Adipocyte (in vitro differentiated cells): ENCODE measurements around the gene ZNHIT1.
"Not testable (repeated sequence)": the region's sequence is repeated elsewhere in the genome, so short reads cannot be mapped to it uniquely, and the experiment has no call there.

ENCODE experiments used
- DNase-seq: peaks from one replicate; pipeline ENCODE4 v3.0.0-alpha.2; 2015; ENCODE audit warnings: low read depth
- H3K27me3 ChIP-seq: replicated peaks from 2 replicates; pipeline ENCODE4 v1.7.0; 2013; ENCODE audit warnings: mild to moderate bottlenecking, low read length, moderate library complexity; ENCODE audit not compliant: control insufficient read depth, insufficient read depth
- H3K36me3 ChIP-seq: 2 replicates; pipeline ENCODE4 v1.7.0; 2013; ENCODE audit warnings: low read length, mild to moderate bottlenecking, moderate library complexity; ENCODE audit not compliant: control insufficient read depth, insufficient read depth, severe bottlenecking
- H3K4me1 ChIP-seq: 2 replicates; pipeline ENCODE4 v1.7.0; 2013; ENCODE audit warnings: mild to moderate bottlenecking, low read length, moderate library complexity; ENCODE audit not compliant: control insufficient read depth, insufficient read depth
- H3K4me3 ChIP-seq: 2 replicates; pipeline ENCODE4 v1.7.0; 2013; ENCODE audit warnings: mild to moderate bottlenecking, low read length, moderate library complexity
- H3K9ac ChIP-seq: 2 replicates; pipeline ENCODE4 v1.7.0; 2013; ENCODE audit warnings: mild to moderate bottlenecking, low read length, moderate library complexity
- H3K9me3 ChIP-seq: 2 replicates; pipeline ENCODE4 v1.7.0; 2013; ENCODE audit warnings: mild to moderate bottlenecking, low read length, moderate library complexity; ENCODE audit not compliant: control insufficient read depth

Gene ZNHIT1

DNA sequence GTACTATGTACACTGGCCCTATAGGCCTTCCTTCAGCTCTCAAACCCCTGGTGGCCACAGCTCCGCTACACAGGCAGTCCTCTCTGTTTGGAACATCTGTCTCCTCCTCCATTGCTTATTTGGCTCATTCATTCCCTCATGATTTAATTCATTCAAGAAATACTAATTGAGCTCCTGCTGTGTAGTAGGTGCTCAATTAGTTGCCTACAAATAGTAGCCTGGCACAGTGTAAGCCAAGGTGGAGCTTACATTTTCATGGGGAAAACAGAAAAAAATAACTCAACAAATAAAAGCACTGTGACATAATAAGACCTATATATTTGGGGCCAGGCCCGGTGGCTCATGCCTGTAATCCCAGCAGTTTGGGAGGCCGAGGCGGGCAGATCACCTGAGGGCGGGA is 30.3 kb downstream of the ZNHIT1 start:
- Histone ChIP-seq H3K9me3 (no peaks in the 10 kb centered on the region), H3K36me3 (peaks cover 8% of the 10 kb centered on the region), H3K9ac (no peak overlapping the region), H3K4me1 (peaks cover 31% of the 10 kb centered on the region), H3K4me3 (no peak overlapping the region), H3K27me3 (no peaks in the 10 kb centered on the region)
- no peak for DNase-seq

DNA sequence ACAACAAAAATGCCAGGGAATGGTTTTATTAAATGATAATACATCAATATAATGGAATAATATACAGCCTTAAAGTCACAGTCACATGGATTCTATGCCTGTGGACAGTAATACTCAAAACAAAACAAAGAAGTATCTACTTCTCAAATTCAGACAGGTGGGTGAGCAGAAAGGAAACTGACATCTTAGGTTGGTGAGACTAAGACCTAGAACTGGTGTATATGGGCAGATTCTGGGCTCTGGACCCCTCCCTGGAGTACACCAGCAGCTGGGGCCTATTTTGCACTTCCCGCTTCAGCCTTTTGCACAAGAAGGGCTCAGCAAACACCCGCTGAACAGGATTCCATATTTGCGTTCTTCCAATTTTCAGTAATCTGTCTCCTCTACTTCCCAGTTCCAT is 32.4 kb downstream of the ZNHIT1 start:
- no peaks in the 10 kb centered on the region for H3K9me3 ChIP-seq
- H3K9ac ChIP-seq: no peak overlapping the region
- H3K27me3 ChIP-seq: no peaks in the 10 kb centered on the region
- H3K4me1 ChIP-seq: peaks cover 21% of the 10 kb centered on the region
- peaks cover 8% of the 10 kb centered on the region for H3K36me3 ChIP-seq
- H3K4me3 ChIP-seq: peak overlapping the region; percentile 100
- no peak for DNase-seq

DNA sequence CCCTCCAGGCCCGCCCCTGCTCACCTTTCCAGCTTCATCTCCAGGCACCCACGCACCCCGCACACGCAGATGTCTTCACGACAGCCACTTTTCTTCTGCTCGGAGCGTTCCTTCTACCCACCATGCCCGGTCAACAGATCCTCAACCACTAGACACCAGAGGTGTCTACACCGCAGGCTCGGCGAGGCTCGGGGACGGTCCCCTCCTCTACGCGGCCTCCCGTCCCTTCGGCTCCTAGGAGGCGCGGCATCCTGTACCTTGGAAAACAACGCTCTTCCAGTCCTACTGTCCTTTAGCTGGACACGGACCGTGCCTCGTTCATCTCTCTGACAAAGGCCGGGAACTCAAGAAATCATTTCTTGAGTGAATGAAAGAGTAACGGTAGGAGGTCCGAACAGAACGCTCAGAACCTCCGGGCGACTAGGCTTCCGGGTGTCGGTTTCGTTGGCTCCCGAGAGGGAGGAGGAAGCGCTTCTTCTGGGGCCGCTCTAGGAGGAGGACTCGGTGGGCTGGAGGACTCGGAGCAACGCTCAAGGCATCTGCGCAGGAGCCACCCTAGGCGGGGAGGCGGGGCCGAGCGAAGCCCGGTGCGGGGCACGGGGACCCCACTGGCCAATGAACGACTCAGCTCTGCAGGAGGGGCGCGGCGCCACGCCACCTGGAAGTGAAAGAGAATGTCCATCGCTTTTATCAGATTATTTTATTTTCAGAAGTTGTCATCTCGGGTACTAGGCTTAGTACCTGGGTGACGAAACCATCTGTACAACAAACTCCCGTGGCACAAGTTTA is 34.1 kb downstream of the ZNHIT1 start:
- peak overlapping the region; percentile 98 for H3K9ac ChIP-seq
- H3K9me3 ChIP-seq: no peaks in the 10 kb centered on the region
- peak; percentile 100 for DNase-seq
- H3K27me3 ChIP-seq: peaks cover 6% of the 10 kb centered on the region
- H3K36me3 ChIP-seq: peaks cover 8% of the 10 kb centered on the region
- peaks cover 14% of the 10 kb centered on the region for H3K4me1 ChIP-seq
- H3K4me3 ChIP-seq: peak overlapping the region; percentile 100

DNA sequence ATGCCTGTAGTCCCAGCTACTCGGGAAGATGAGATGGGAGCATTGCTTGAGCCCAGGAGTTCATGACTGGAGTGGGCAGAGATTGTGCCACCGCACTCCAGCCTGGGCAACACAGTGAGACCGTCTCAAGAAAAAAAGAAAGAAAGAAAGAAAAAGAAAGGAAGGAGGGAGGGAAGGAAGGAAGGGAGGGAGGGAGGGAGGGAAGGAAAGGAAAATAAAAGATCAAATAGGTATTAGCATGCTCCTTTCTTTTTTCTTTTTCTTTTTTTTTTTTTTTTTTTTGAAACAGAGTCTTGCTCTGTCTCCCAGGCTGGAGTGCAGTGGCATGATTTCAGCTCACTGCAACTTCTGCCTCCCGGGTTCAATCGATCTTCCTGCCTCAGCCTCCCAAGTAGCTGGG is 35.2 kb downstream of the ZNHIT1 start:
- H3K4me3 ChIP-seq, DNase-seq, H3K9ac ChIP-seq, H3K9me3 ChIP-seq, H3K36me3 ChIP-seq, H3K27me3 ChIP-seq: not testable (repeated sequence)
- peaks cover 14% of the 10 kb centered on the region for H3K4me1 ChIP-seq

DNA sequence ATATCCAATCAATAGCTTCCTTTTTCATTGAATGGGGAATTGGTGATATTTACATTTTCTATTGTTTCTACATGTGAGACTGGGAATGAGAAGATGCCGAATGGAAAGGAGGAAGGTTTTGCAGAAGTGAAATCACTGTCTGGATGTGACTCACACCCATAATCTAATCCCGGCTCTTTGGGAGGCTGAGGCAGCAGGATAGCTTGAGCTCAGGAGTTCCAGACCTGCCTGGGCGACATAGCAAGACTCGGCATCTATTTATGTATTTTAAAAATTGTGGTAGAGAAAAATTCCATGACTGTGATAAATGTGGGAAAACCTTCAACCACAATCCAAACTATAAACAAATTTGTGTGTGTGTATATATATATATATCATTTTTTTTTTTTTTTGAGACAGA is 37.8 kb downstream of the ZNHIT1 start:
- no peaks in the 10 kb centered on the region for H3K36me3 ChIP-seq
- peaks cover 8% of the 10 kb centered on the region for H3K4me1 ChIP-seq
- no peak overlapping the region for H3K4me3 ChIP-seq
- H3K9me3 ChIP-seq: no peaks in the 10 kb centered on the region
- no peak for DNase-seq
- H3K9ac ChIP-seq: no peak overlapping the region
- peaks cover 10% of the 10 kb centered on the region for H3K27me3 ChIP-seq

DNA sequence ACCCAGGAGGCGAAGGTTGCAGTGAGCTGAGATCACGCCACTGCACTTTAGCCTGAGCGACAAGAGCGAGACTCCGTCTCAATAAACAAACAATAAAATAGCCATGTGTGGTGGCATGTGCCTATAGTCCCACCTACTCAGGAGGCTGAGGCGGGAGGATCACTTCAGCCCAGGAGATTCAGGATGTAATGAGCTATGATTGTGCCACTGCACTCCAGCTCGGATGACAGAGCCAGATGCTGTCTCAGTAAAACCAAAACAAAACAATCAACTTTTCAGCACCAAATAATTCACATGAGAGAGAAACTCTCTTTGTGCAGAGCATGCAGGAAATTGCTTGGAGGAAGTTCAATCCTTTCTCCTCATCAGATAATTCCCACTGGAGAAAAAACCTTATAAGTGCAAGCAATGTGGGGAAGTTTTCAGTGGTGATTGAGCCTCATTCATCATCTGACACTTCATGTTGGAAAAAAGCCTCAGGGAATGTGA is 40.3 kb downstream of the ZNHIT1 start:
- no peak for DNase-seq
- Histone ChIP-seq H3K9ac (no peak overlapping the region), H3K4me3 (no peak overlapping the region), H3K9me3 (no peaks in the 10 kb centered on the region), H3K36me3 (no peaks in the 10 kb centered on the region), H3K4me1 (no peaks in the 10 kb centered on the region), H3K27me3 (peaks cover 10% of the 10 kb centered on the region)

DNA sequence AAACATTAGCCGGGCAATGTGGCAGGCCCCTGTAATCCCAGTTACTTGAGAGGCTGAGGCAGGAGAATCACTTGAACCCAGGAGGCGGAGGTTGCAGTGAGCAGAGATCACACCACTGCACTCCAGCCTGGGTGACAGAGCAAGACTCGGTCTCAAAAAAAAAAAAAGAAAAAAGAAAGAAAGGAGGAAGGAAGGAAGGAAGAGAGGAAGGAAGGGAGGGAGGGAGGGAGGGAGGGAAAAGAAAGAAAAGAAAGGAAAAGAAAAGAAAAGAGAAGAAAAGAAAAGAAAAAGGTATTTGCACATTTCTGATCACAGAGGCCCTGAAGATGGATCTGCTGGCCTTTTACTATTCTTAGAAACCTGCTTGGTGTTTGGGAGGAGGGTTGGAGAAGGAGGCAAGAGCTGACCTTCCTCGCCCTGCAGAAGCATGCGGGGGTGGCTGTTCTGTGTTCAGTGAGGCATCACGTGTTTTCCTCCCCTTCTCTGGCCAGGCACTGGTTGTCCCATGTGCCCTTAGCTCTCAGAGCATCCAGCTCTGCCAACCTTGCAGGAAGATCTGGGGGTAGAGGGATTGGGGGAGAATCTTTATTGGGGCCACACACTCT is 46.2 kb downstream of the ZNHIT1 start:
- not testable (repeated sequence) for H3K27me3 ChIP-seq, H3K36me3 ChIP-seq, H3K4me1 ChIP-seq, H3K4me3 ChIP-seq, H3K9ac ChIP-seq, H3K9me3 ChIP-seq
- peak; percentile 22 for DNase-seq

DNA sequence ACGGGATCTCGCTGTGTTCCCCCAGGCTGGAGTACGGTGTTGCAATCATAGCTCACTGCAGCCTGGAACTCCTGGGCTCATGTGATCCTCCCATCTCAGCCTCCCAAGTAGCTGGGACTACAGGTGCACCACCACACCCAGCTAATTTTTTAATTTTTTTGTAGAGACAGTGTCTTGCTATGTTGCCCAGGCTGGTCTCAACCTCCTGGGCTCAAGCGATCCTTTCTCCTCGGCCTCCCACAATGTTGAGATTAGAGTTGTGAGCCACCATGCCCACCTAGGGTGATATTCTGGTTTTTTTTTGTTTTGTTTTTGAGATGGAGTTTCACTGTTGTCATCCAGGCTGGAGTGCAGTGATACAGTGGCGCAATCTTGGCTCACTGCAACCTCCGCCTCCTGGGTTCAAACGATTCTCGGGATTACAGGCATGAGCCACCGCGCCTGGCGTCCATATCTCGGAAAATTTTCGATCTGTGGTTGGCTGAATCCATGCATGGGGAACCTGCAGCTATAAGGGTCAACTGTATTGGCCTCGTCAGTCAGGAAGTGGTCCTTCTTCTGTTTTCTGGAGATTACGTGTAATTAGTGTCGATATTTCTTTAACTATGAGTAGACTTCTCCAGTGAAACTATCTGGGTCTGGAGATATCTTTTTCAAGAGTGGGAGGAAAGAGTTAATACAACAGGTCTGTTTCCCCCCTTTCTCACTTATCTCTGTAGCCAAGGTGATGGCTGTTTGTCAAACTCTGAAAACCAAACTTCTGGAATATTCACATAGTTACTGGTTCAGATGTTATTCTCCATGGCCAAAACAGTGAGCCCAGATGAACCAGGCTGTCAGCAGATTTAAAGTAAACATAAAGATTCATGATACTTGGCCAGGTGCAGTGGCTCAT is 47.9 kb downstream of the ZNHIT1 start:
- H3K4me3 ChIP-seq: no peak overlapping the region
- no peak for DNase-seq
- H3K9me3 ChIP-seq: no peaks in the 10 kb centered on the region
- no peaks in the 10 kb centered on the region for H3K27me3 ChIP-seq
- H3K36me3 ChIP-seq: no peaks in the 10 kb centered on the region
- no peak overlapping the region for H3K9ac ChIP-seq
- no peaks in the 10 kb centered on the region for H3K4me1 ChIP-seq

DNA sequence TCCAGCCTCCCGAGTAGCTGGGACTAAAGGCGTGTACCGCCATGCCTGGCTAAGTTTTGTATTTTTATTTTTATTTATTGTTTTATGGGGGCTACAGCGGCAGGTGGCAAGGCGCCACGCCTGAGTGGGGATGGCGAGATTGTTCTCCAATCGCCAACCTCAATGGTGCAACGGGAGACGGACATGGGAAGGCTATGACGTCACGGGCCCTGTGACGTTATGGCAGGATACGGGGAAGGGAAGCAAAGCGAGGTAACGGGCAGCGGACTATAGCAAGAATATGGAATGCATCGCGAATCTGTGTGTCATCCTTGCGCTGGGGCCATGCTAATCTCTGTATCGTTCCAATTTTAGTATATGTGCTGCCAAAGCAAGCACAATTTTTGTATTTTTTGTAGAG is 51.7 kb downstream of the ZNHIT1 start:
- Histone ChIP-seq H3K36me3 (no peaks in the 10 kb centered on the region), H3K9me3 (no peaks in the 10 kb centered on the region), H3K27me3 (peaks cover 11% of the 10 kb centered on the region), H3K9ac (no peak overlapping the region), H3K4me1 (no peaks in the 10 kb centered on the region), H3K4me3 (no peak overlapping the region)
- DNase-seq: no peak

DNA sequence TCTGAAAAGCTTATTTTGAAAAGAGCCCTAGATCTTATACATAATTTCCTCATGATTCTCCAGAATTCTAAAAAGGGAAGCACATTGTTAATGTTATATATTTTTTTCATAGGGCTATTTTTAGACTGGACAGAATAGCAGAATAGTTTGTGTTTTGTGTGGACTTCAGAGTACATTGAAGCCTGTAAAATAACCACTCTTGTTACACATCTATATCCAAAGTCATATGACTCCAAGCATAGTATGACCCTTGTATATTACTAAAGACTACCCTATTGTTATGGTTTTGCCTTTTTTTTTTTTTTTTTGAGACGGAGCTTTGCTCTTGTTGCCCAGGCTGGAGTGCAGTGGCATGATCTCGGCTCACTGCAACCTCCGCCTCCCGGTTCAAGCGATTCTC is 53.1 kb downstream of the ZNHIT1 start:
- H3K9me3 ChIP-seq: no peaks in the 10 kb centered on the region
- H3K9ac ChIP-seq: no peak overlapping the region
- no peak overlapping the region for H3K4me3 ChIP-seq
- no peak for DNase-seq
- peaks cover 15% of the 10 kb centered on the region for H3K27me3 ChIP-seq
- no peaks in the 10 kb centered on the region for H3K4me1 ChIP-seq
- no peaks in the 10 kb centered on the region for H3K36me3 ChIP-seq

DNA sequence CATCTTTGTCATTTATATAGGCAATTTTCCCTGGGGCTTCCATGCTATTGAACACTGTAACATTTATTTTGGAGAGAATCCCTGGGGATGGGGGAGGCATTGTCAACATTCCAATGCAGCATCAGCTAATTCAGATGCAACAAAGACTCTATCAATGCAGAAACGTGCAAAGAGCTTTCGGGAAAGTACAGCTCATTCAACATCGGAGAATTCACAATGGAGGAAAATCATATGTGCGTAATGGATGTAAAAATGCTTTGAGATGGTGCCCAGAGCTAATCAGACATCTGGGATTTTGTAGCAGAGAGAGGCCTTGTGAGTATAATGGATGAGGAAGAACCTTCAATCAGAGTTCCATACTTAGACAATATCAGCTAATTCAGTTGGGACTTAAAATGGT is 55.2 kb downstream of the ZNHIT1 start:
- Histone ChIP-seq H3K4me1 (no peaks in the 10 kb centered on the region), H3K36me3 (no peaks in the 10 kb centered on the region), H3K4me3 (no peak overlapping the region), H3K9ac (no peak overlapping the region), H3K27me3 (peaks cover 28% of the 10 kb centered on the region), H3K9me3 (no peaks in the 10 kb centered on the region)
- no peak for DNase-seq
